ENCODE measurements around the gene FAM174B.

The FAM174B gene

GRCh38 chr15:92655178-92655995 lies at the start of gene FAM174B:
FAM174B (minus strand) TSS chr15:92655775.
- peak; percentile 10 for DNase-seq

- DNase-seq, result no peak
Measured at GRCh38 chr15:92696096-92696495, 40.5 kb upstream of the FAM174B start.

DNA sequence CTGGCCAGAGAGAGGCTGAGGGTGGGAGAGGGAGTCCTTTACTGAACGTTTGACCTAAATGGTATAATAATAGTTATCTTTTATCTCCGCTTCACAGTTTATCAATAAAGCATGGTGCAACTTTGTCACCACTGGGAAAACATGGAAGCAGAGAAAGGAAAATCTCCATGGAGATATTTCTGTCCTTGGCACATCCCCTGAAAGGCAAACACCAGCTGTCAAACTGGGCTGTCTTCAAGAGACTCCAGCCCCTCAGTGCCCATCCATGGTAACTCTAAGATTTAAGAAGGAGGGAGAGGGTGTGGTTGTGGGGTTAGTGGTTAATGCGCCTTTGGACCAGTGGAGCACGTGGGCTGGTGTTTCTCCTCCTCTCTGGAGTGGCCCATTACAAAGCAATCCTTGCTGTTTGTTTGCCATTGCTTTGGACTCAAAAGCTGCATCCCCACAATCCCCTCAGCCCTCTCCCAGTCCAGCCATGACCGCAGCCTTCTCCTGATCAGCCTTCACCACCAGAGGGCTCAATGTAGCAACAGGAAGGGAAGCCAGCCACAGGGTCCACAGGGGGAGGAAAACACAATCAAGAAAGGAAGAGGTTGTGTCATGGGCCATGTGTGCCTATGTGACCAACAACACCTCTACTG lies 38.2 kb upstream of the FAM174B start:
- no peak for DNase-seq

DNA sequence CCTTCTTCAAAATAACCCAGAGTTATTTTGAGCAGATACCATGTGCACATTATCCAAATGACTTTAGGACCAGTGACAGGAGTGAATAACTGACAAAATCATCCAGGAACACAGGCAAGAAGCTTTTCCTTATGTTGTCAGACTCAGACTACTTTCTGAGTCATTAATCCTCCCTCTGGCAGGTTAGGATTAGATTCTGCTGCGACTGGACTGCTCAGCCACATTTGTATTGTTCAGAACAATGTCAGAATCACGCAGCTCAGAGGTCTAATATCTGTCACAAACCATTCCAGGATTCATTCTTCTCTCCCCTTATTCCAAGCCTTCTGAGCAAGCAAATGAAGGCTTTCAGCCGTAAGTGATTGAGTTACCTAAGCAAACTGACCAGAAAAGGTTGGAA lies 34.8 kb upstream of the FAM174B start:
- DNase-seq, result no peak

DNA sequence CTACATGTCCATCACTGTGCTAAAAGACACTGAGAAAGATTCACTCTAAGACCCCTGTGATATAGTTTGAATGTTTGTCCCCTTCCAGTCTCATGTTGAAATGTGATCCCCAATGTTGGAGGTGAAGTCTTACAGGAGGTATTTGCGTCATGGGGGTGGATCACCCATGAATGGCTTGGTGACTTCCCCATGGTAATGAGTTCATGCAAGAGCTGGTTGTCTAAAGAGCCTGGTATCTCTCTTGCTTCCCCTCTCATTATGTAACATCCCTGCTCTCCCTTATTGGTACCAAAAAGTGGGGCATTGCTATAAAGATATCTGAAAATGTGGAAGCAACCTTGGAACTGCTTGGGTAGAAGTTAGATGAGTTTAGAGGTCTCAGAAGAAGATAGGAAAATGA lies 32.2 kb upstream of the FAM174B start:
- DNase-seq, result no peak

GRCh38 chr15:92687195-92687602 lies 31.6 kb upstream of the FAM174B start:
- no peak for DNase-seq

GRCh38 chr15:92683511-92683834 lies 27.9 kb upstream of the FAM174B start:
- peak; percentile 32 for DNase-seq

DNA sequence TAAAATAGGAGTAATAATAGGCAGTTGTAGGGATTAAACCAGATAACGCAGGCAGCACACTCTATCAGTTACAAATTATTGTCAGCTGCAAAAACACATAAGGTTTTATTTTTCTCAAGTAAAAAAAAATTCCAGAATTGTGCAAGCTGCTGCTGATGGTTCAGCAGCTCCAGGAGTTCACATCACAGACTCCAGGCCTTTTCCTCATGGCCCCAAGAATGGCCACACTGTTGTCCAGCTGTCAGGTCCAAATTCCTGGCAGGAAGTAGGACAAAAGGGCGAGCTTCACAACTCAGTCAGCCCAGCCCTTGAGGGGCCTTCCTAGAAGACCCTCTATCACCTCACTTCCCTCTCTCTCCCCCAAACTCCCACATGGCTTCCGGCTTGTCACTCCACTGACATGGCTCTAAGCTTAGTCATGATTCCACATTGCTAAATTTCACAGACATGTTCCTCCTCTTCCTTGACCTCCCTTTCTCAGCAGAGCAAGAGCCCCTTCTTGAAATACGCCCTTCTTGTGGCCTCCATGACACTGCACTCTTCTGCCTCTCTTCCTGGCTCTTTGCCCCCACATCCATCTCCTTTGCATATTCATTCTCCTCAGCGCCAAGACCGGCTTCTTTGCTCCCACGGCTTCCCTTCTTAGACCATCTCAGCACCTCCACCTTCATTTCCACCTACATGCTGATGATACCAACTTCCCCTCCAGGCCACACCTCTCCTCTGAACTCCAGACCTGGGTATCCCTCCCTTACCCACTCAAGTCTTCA lies 27.4 kb upstream of the FAM174B start:
- no peak for DNase-seq

- DNase-seq, result no peak
Measured at GRCh38 chr15:92681141-92681631, 25.6 kb upstream of the FAM174B start.

DNA sequence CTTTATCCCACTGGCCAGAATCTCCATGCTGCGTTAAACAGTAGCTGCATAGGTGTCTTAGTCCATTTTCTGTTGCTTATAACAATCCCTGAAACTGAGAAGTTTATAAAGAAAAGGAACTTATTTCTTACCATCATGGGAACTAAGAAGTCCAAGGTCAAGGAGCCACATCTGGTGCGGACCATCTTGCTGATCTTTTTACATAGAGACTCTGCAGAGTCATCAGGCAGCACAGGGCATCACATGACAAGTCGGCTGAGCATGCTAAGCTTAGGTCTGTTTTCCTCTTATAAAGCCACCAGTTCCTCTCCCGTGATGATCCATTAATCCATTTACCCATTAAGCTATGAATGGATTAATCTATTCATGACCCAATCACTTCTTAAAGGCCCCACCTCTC lies 22.4 kb upstream of the FAM174B start:
- DNase-seq, result no peak

GRCh38 chr15:92676561-92676960 lies 21.0 kb upstream of the FAM174B start:
- DNase-seq, result no peak

GRCh38 chr15:92675485-92675884 lies 19.9 kb upstream of the FAM174B start:
- no peak for DNase-seq

DNA sequence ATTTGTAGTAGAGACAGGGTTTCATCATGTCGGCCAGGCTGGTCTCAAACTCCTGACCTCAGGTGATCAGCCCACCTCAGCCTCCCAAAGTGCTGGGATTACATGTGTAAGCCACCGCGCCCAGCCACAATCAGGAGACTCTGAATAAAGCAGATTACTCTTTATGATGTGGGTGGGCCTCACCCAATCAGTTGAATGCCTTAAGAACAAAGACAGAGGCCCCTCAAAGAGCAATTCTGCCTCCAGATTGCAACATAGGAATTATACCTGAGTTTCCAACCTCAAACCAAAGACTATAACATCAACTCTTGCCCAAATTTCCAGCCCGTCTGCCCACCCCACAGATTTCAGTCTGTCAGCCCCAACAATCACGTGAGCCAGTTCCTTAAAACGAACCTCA lies 18.8 kb upstream of the FAM174B start:
- no peak for DNase-seq

DNA sequence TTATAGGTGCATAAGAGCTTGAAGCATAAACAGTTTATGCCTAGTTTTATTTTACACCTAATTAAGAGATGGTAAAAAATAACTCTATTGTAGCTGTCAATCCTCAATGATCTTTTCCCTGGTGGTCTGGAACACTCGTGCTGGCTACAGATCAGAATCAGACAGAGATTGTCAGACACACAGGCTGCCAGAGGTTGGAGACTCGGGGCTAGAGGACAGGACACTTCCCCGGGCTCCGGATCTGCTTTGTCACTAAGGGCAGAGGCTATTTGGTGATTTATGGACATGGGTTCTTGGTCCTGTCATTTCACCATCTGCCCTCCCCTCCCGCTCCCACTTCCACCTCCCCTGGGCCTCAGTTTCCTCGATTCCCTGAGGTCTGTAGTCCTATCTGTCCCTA lies 16.5 kb upstream of the FAM174B start:
- DNase-seq, result no peak

DNA sequence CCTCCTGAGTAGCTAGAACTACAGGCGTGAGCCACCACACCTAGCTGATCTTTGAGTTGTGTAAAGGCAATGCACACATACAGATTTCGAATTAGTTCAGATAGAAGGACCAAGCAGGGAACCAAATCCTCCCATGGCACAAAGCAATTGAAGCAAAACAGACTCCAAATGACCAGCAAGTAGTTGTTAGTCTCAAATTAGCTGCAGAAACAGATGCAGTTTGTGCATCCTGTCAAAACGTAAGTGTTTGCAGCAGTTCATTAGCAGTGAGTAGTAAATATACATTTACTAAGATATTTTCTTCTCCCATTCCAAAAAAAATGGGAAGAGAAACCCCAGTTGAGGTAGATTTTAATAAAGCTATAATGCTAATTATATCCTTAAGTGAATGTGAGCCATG lies 15.8 kb upstream of the FAM174B start:
- DNase-seq, result no peak

- no peak for DNase-seq
Measured at GRCh38 chr15:92670621-92671020, 15.0 kb upstream of the FAM174B start.

GRCh38 chr15:92669432-92669831 lies 13.9 kb upstream of the FAM174B start:
- DNase-seq, result no peak

DNA sequence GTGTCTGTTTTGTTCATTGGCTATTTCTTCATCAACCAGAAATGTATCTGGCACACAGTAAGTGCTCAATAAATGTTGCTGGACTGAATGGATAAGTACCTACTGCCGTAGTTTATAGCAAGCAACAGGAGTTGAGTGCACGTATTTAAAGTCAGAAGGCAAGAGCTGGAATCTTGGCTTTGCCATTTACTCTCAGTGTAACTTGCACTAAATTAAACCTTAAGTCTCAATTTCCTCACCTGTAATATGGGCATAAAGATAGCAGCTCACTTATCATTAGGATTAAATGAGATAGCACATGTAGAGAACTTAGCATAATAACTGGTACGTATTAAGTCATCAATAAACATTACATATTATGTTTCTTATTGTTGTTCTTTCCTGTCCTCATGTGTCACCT lies 13.0 kb upstream of the FAM174B start:
- DNase-seq, result no peak

- no peak for DNase-seq
Measured at GRCh38 chr15:92667970-92668485, 12.5 kb upstream of the FAM174B start.

DNA sequence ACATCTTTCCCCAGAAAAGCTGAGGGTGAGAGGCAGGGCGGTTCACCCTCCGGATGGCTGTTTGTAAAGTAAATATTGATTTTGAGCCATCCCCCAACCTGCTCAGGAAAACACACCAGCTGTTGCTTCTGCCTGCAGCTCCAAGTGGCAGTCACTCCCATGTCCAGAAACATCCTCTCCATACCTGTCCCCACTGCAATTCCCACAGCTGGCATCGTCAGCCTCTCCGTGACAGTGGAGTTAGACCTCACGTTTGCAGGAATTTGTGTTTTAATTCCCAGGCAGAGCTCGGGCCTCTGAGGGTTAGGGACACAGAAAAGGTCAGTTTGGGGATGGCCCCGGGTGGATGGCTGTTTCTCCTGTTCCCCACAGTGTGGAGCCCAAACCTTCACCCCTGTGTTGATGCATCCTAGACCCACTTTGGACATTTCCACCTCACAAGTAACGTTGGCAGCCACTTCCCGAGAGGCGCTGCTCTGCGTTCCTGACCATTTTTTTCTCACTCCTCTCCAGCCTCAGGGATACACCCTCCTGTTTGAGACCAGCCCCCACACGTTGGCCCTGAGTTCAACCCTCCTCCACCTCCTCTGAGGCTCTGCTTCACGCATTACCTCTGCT lies 11.8 kb upstream of the FAM174B start:
- DNase-seq, result no peak

DNA sequence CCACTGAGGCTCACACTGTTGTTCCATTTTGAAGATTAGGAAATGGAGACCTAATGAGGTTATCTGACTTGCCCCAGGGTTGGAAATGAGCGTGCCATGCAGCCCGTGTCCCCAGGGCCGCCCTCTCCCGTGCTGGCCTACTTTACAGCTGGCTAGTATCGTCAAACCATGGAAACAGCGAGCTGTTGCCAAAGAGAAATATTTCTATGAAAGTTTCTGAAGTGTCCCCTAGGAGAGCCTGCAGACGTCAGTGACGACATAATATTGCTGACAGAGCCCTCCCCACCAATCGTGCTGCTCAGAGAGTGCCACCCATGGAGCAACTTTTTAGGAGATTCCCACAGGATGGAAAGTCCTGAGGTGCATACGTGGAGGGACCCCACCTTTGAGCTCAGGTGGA lies 11.2 kb upstream of the FAM174B start:
- DNase-seq, result no peak

DNA sequence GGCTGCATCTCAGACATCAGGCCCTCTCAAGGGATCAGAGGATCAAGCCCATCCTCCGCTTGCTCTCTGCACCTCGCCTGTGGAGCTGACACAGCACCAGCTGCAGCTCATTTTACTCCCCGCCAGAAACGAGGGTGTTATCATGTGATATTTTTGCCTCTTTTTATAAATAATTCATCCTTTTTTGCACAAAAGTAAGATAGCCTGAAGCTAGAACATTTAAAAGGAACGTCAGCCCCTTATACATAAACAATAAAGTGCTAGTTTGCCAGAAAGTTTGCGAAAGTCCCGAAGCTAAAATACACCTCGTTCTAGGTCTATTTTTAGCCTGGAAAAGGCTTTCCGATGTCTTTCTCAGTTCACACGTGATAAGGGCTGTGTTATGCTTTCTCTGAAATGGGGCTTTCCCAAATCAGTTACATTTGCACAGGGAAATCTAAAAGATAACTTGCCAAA lies 9.6 kb upstream of the FAM174B start:
- DNase-seq, result no peak
